HCT116 (cell line): ENCODE measurements around the gene ZP1. TPM values are rescaled to one million over a fixed set of nuclear protein-coding genes. Genes with fewer than 3 reads are reported as not detected.
"Not testable (repeated sequence)": the region's sequence is repeated elsewhere in the genome, so short reads cannot be mapped to it uniquely, and the experiment has no call there.

Experiments used
- ATAC-seq: fragments of 200-7000 bp; cut with Tn5 transposase; 2 replicates; pipeline ENCODE4 v1.9.1; 2020; ENCODE audit warnings: mild to moderate bottlenecking, moderate library complexity
- BruUV-seq: library from RNA; stranded (reverse); fragments of 400-500 nt; replicated peaks from 2 replicates; lab custom pipeline; 2021; lab: Mats Ljungman, UMichigan
- CTCF ChIA-PET: fragments of 300-600 bp; sonication (Branson Sonifier 250); formaldehyde crosslinking; loops from one replicate; lab custom pipeline; 2021; ENCODE audit warnings: antibody characterized with exemption; lab: Charles Lee
- POLR2A ChIA-PET: fragments of 300-600, 350-600 bp; sonication (Branson Sonifier 250); formaldehyde crosslinking; loops from one replicate; lab custom pipeline; 2021; ENCODE audit warnings: antibody characterized with exemption; lab: Charles Lee
- RAD21 ChIA-PET, 2 experiments: fragments of 300-600 bp; sonication (Branson Sonifier 250); formaldehyde crosslinking; loops; one replicate each; lab custom pipeline; 2023; ENCODE audit warnings: low total read pairs in 2 of 2; ENCODE audit not compliant: uncharacterized antibody in 2 of 2, unreplicated experiment in 2 of 2, low non-redundant PET in 1 of 2; lab: Charles Lee
- DNase-seq: peaks from one replicate; pipeline ENCODE4 v3.0.0-alpha.2; 2010; ENCODE audit warnings: low read depth, low spot score
- H2AFZ ChIP-seq: fragments of 200-600 bp; shearing (Covaris generic), sonication (generic); 2 replicates; pipeline ENCODE4 v1.6.1; 2017; ENCODE audit warnings: low read depth, mixed run types, mixed read lengths, antibody characterized with exemption, low read length; ENCODE audit not compliant: poor library complexity, severe bottlenecking
- H3K27ac ChIP-seq: 2 replicates; pipeline ENCODE4 v1.5.1; 2012; ENCODE audit warnings: low read depth, low read length
- H3K27me3 ChIP-seq: fragments of 200-600 bp; sonication (generic); 2 replicates; pipeline ENCODE4 v1.6.1; 2016; ENCODE audit warnings: mixed run types, low read length, mixed read lengths; ENCODE audit not compliant: insufficient read depth
- H3K36me3 ChIP-seq, 2 experiments: fragments of 200-500 bp in 1 of 2; fragments of 200-600 bp in 1 of 2; sonication (Bioruptor generic) in 1 of 2; sonication (generic) in 1 of 2; 2 replicates each; pipeline versions ENCODE4 v1.5.1 to v1.6.1; 2014 to 2016; ENCODE audit warnings: low read length in 2 of 2, inconsistent platforms in 1 of 2, mixed read lengths in 1 of 2, mixed run types in 1 of 2; ENCODE audit not compliant: insufficient read depth in 2 of 2, control insufficient read depth in 1 of 2
- H3K4me1 ChIP-seq, 2 experiments: fragments of 200-600 bp in 1 of 2; sonication (generic) in 1 of 2; 2 replicates each; pipeline versions ENCODE4 v1.5.1 to v1.6.1; 2012 to 2017; ENCODE audit warnings: low read length in 2 of 2, inconsistent platforms in 1 of 2, mild to moderate bottlenecking in 1 of 2, mixed read lengths in 1 of 2, mixed run types in 1 of 2, moderate library complexity in 1 of 2; ENCODE audit not compliant: insufficient read depth in 2 of 2, control insufficient read depth in 1 of 2
- H3K4me2 ChIP-seq: fragments of 200-600 bp; sonication (generic); 2 replicates; pipeline ENCODE4 v1.6.1; 2017; ENCODE audit warnings: mixed run types, low read length, mixed read lengths
- H3K4me3 ChIP-seq, 2 experiments: fragments of 200-600 bp in 1 of 2; sonication (generic) in 1 of 2; replicated peaks in 1 of 2; 2 replicates each; pipeline ENCODE4 v1.5.1; 2011 to 2016; ENCODE audit warnings: low read length in 2 of 2, control low read depth in 1 of 2, low read depth in 1 of 2, mild to moderate bottlenecking in 1 of 2, mixed read lengths in 1 of 2, mixed run types in 1 of 2
- H3K79me2 ChIP-seq: fragments of 200-600 bp; sonication (generic); 2 replicates; pipeline ENCODE4 v1.6.1; 2017; ENCODE audit warnings: mild to moderate bottlenecking, mixed run types, low read length, moderate library complexity, mixed read lengths; ENCODE audit not compliant: insufficient read depth
- H3K9ac ChIP-seq: fragments of 200-600 bp; sonication (generic); 2 replicates; pipeline ENCODE4 v1.6.1; 2016; ENCODE audit warnings: low read length, mixed read lengths
- H3K9me2 ChIP-seq: fragments of 200-600 bp; sonication (generic), shearing (Covaris generic); 2 replicates; pipeline ENCODE4 v1.6.1; 2017; ENCODE audit warnings: mixed run types, mild to moderate bottlenecking, moderate library complexity; ENCODE audit not compliant: insufficient read depth
- H3K9me3 ChIP-seq, 2 experiments: fragments of 200-500 bp in 1 of 2; fragments of 200-600 bp in 1 of 2; sonication (Bioruptor generic) in 1 of 2; sonication (generic) in 1 of 2; 2 replicates each; pipeline ENCODE4 v1.6.1; 2014 to 2017; ENCODE audit warnings: low read length in 2 of 2, mixed read lengths in 2 of 2, inconsistent platforms in 1 of 2, low read depth in 1 of 2, mild to moderate bottlenecking in 1 of 2, mixed run types in 1 of 2, moderate library complexity in 1 of 2; ENCODE audit not compliant: control insufficient read depth in 1 of 2, insufficient read depth in 1 of 2
- H4K20me1 ChIP-seq: fragments of 200-600 bp; sonication (generic), shearing (Covaris generic); 2 replicates; pipeline ENCODE4 v1.6.1; 2017; ENCODE audit warnings: mixed run types, mild to moderate bottlenecking, moderate library complexity; ENCODE audit not compliant: insufficient read depth
- ELF1 ChIP-seq: IDR thresholded peaks from 2 replicates; pipeline ENCODE4 v1.6.1; 2012; ENCODE audit warnings: low read depth, borderline replicate concordance
- RAD21 ChIP-seq: IDR thresholded peaks from 2 replicates; pipeline ENCODE4 v1.6.1; 2012; ENCODE audit warnings: low read depth, mild to moderate bottlenecking
- ZBTB33 ChIP-seq: IDR thresholded peaks from 2 replicates; pipeline ENCODE4 v1.6.1; 2011; ENCODE audit warnings: mild to moderate bottlenecking, low read length, moderate library complexity; ENCODE audit not compliant: insufficient replicate concordance; ENCODE audit errors: extremely low read depth
- ZNF274 ChIP-seq: fragments of 200-500 bp; sonication (Bioruptor generic); IDR thresholded peaks from 2 replicates; pipeline ENCODE4 v1.6.1; 2014; ENCODE audit warnings: mild to moderate bottlenecking, low read depth, low read length, inconsistent platforms
- intact Hi-C: fragments of 100-400 bp; cut with micrococcal nuclease; formaldehyde crosslinking; loops from 2 replicates; pipeline ENCODE4 v1.10.0; 2022
- total RNA-seq: library from RNA; stranded (reverse); gene quantifications from one replicate; pipeline ENCODE4 v1.2.1, GENCODE V29; 2021; ENCODE audit not compliant: unreplicated experiment

ZP1 gene
- total RNA-seq, 1 experiment from 2014 or later = not detected

DNA sequence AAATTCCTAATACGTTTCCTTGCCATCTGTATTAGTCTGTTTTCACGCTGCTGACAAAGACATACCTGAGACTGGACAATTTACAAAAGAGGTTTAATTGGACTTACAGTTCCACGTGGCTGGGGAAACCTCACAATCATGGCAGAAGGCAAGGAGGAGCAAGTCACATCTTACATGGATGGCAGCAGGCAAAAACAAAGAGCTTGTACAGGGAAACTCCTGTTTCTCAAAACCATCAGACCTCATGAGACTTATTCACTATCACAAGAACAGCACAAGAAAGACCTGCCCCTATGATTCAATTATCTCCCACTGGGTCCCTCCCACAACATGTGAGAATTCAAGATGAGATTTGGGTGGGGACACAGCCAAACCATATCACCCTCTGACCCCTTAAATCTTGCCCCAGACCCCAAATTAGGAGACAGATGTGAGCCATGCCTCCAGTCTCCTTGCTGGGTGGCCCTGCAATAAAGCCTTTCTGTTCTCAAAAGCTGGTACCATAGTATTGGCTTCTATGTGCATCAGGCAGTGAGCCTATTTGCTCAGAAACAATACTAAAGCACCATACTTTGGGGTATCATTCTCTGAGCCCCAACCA is 42.4 kb downstream of the ZP1 start:
- H3K4me3 ChIP-seq, H3K27me3 ChIP-seq, RAD21 ChIA-PET, H2AFZ ChIP-seq, ATAC-seq, DNase-seq, CTCF ChIA-PET, H3K4me2 ChIP-seq, H3K36me3 ChIP-seq, H3K27ac ChIP-seq, H3K9me2 ChIP-seq, H4K20me1 ChIP-seq, H3K9ac ChIP-seq, POLR2A ChIA-PET, H3K9me3 ChIP-seq, BruUV-seq: not testable (repeated sequence)
- Histone ChIP-seq H3K4me1 (peaks cover 12 to 35% of the 10 kb centered on the region in 2 experiments), H3K79me2 (peaks cover 22% of the 10 kb centered on the region)
- intact Hi-C loops = loop anchor here (10.0 kb wide), 1 partner anchor 275 kb away; no protein-coding TSS in a partner anchor

- CTCF ChIA-PET = no interaction called here
- POLR2A ChIA-PET = no interaction called here
These were observed 42.9 kb downstream of the ZP1 start for GRCh38 chr11:60910281-60910687.

More at GRCh38 chr11:60910281-60910687, 42.9 kb downstream of the ZP1 start:
- no peaks in the 10 kb centered on the region for H3K9me2 ChIP-seq
- H3K4me2 ChIP-seq = no peak overlapping the region
- no peak overlapping the region for H2AFZ ChIP-seq
- TF ChIP-seq ZBTB33 = no peak
- no peak for TF ChIP-seq ZNF274
- no peak for TF ChIP-seq RAD21
- TF ChIP-seq ELF1 = no peak
- no peaks in the 10 kb centered on the region for H3K36me3 ChIP-seq
- no peak overlapping the region for H3K4me3 ChIP-seq
- RAD21 ChIA-PET = no interaction called here
- intact Hi-C loops = loop anchor here (10.0 kb wide), 1 partner anchor 275 kb away; no protein-coding TSS in a partner anchor
- H3K79me2 ChIP-seq = peaks cover 22% of the 10 kb centered on the region
- ATAC-seq (no peak), DNase-seq (no peak)
- no TSS peak for BruUV-seq
- H3K9ac ChIP-seq = no peak overlapping the region
- H4K20me1 ChIP-seq = no peaks in the 10 kb centered on the region
- H3K9me3 ChIP-seq = no peaks in the 10 kb centered on the region
- peaks cover 9 to 35% of the 10 kb centered on the region in 2 experiments for H3K4me1 ChIP-seq
- no peak overlapping the region for H3K27ac ChIP-seq
- no peaks in the 10 kb centered on the region for H3K27me3 ChIP-seq
